HCT116 (cell line): ENCODE results near the gene NOL4L.

Experiments used
- EGR1 ChIP-seq: IDR thresholded peaks from 2 replicates; pipeline ENCODE4 v1.6.1; 2012; ENCODE audit warnings: low read depth
- ELF1 ChIP-seq: IDR thresholded peaks from 2 replicates; pipeline ENCODE4 v1.6.1; 2012; ENCODE audit warnings: low read depth, borderline replicate concordance
- EZH2 ChIP-seq: fragments of 200-600 bp; sonication (generic); IDR thresholded peaks from 2 replicates; pipeline ENCODE4 v1.6.1; 2017; ENCODE audit warnings: antibody characterized with exemption, mixed run types
- EZH2phosphoT487 ChIP-seq: fragments of 200-600 bp; IDR thresholded peaks from 2 replicates; pipeline ENCODE4 v1.6.1; 2018; ENCODE audit warnings: antibody characterized with exemption, borderline replicate concordance
- POLR2A ChIP-seq: IDR thresholded peaks from 2 replicates; pipeline ENCODE4 v1.7.0; 2011; ENCODE audit warnings: borderline replicate concordance; ENCODE audit not compliant: insufficient read depth, insufficient read length; ENCODE audit errors: extremely low read depth
- POLR2AphosphoS5 ChIP-seq: IDR thresholded peaks from 2 replicates; pipeline ENCODE4 v1.6.1; 2011; ENCODE audit warnings: mild to moderate bottlenecking, low read depth, low read length, moderate library complexity
- RAD21 ChIP-seq: IDR thresholded peaks from 2 replicates; pipeline ENCODE4 v1.6.1; 2012; ENCODE audit warnings: low read depth, mild to moderate bottlenecking
- SIN3A ChIP-seq: IDR thresholded peaks from 2 replicates; pipeline ENCODE4 v1.6.1; 2012; ENCODE audit warnings: low read depth
- SP1 ChIP-seq: IDR thresholded peaks from 2 replicates; pipeline ENCODE4 v1.6.1; 2012; ENCODE audit warnings: low read depth
- YY1 ChIP-seq: IDR thresholded peaks from 2 replicates; pipeline ENCODE4 v1.6.1; 2011; ENCODE audit warnings: low read length, low read depth, moderate library complexity, mild to moderate bottlenecking; ENCODE audit not compliant: insufficient replicate concordance; ENCODE audit errors: extremely low read depth
- ZNF274 ChIP-seq: fragments of 200-500 bp; sonication (Bioruptor generic); IDR thresholded peaks from 2 replicates; pipeline ENCODE4 v1.6.1; 2014; ENCODE audit warnings: mild to moderate bottlenecking, low read depth, low read length, inconsistent platforms
- TF ChIP-seq, protein P1 (sequence below), 3 experiments: fragments of 200-600 bp in 1 of 3; sonication (generic) in 1 of 3; IDR thresholded peaks in 2 of 3; conservative IDR thresholded peaks in 1 of 3; 2 replicates each; pipeline ENCODE4 v1.5.1; 2012 to 2017; ENCODE audit warnings: low read depth in 2 of 3, low read length in 2 of 3, antibody characterized with exemption in 1 of 3, borderline replicate concordance in 1 of 3, control low read depth in 1 of 3, mild to moderate bottlenecking in 1 of 3, mixed read lengths in 1 of 3, mixed run types in 1 of 3, moderate library complexity in 1 of 3; ENCODE audit not compliant: insufficient read depth in 1 of 3
- TF ChIP-seq, protein P2 (sequence below): IDR thresholded peaks from 2 replicates; pipeline ENCODE4 v1.6.1; 2012; ENCODE audit warnings: low read depth
- TF ChIP-seq, protein P3 (sequence below): IDR thresholded peaks from 2 replicates; pipeline ENCODE4 v1.6.1; 2012

GRCh38 chr20:32611286-32611685 is 26.2 kb upstream of the NOL4L start:
- TF ChIP-seq RAD21 = no peak
- TF ChIP-seq, protein P1, sequence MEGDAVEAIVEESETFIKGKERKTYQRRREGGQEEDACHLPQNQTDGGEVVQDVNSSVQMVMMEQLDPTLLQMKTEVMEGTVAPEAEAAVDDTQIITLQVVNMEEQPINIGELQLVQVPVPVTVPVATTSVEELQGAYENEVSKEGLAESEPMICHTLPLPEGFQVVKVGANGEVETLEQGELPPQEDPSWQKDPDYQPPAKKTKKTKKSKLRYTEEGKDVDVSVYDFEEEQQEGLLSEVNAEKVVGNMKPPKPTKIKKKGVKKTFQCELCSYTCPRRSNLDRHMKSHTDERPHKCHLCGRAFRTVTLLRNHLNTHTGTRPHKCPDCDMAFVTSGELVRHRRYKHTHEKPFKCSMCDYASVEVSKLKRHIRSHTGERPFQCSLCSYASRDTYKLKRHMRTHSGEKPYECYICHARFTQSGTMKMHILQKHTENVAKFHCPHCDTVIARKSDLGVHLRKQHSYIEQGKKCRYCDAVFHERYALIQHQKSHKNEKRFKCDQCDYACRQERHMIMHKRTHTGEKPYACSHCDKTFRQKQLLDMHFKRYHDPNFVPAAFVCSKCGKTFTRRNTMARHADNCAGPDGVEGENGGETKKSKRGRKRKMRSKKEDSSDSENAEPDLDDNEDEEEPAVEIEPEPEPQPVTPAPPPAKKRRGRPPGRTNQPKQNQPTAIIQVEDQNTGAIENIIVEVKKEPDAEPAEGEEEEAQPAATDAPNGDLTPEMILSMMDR (IDR thresholded peaks at IDR 0.05 in 2 of 3, conservative IDR thresholded peaks at IDR 0.05 in 1 of 3; ENCODE audit: borderline replicate concordance in 1 of 3, insufficient read depth in 1 of 3, low read depth in 2 of 3, low read length in 2 of 3) = no peak
- TF ChIP-seq, protein P2, sequence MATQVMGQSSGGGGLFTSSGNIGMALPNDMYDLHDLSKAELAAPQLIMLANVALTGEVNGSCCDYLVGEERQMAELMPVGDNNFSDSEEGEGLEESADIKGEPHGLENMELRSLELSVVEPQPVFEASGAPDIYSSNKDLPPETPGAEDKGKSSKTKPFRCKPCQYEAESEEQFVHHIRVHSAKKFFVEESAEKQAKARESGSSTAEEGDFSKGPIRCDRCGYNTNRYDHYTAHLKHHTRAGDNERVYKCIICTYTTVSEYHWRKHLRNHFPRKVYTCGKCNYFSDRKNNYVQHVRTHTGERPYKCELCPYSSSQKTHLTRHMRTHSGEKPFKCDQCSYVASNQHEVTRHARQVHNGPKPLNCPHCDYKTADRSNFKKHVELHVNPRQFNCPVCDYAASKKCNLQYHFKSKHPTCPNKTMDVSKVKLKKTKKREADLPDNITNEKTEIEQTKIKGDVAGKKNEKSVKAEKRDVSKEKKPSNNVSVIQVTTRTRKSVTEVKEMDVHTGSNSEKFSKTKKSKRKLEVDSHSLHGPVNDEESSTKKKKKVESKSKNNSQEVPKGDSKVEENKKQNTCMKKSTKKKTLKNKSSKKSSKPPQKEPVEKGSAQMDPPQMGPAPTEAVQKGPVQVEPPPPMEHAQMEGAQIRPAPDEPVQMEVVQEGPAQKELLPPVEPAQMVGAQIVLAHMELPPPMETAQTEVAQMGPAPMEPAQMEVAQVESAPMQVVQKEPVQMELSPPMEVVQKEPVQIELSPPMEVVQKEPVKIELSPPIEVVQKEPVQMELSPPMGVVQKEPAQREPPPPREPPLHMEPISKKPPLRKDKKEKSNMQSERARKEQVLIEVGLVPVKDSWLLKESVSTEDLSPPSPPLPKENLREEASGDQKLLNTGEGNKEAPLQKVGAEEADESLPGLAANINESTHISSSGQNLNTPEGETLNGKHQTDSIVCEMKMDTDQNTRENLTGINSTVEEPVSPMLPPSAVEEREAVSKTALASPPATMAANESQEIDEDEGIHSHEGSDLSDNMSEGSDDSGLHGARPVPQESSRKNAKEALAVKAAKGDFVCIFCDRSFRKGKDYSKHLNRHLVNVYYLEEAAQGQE = no peak
- no peak for TF ChIP-seq EZH2
- TF ChIP-seq SP1 = no peak
- no peak for TF ChIP-seq SIN3A
- no peak for TF ChIP-seq POLR2AphosphoS5
- TF ChIP-seq, protein P3, sequence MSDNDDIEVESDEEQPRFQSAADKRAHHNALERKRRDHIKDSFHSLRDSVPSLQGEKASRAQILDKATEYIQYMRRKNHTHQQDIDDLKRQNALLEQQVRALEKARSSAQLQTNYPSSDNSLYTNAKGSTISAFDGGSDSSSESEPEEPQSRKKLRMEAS = no peak
- no peak for TF ChIP-seq EGR1
- no peak for TF ChIP-seq YY1
- no peak for TF ChIP-seq ELF1
- no peak for TF ChIP-seq ZNF274
- no peak for TF ChIP-seq POLR2A
- no peak for TF ChIP-seq EZH2phosphoT487
